ENCODE measurements around the gene NECAP2.
"Not testable (repeated sequence)": the region's sequence is repeated elsewhere in the genome, so short reads cannot be mapped to it uniquely, and the experiment has no call there.

Gene NECAP2

DNA sequence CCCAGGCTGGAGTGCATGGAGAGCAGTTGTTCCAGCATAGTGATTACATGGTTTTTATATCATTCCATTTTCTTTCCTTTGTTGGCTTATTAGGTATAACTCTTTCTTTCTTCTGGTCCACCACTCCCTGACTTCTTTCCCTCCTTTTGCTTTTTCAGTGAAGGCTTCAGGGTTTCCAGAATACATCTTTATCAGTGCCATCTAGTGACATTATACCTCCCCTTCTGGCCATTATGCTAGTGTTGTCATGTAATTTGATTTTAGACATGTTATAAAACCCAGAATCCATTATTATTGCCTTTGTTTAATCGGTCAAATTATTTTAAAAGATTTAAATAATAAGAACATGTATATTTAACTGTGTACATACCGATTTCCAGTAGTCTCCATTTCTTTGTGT, 63.0 kb downstream of the NECAP2 start:
- Histone ChIP-seq H3K4me3 (ENCODE audit: low read length) (no peak overlapping the region), H3K4me1 (ENCODE audit: control insufficient read depth, low read depth, low read length) (no peaks in the 10 kb centered on the region), H3K36me3 (ENCODE audit: control insufficient read depth, low read depth, low read length) (no peaks in the 10 kb centered on the region), H3K27ac (ENCODE audit: low read length) (no peak overlapping the region), H3K27me3 (ENCODE audit: control insufficient read depth, insufficient read depth, low read length) (peaks cover 4% of the 10 kb centered on the region), H3K9ac (ENCODE audit: low read length) (no peak overlapping the region), H3K9me3 (ENCODE audit: control insufficient read depth, low read depth, low read length) (no peaks in the 10 kb centered on the region)

- H3K9ac ChIP-seq (ENCODE audit: low read length); H3K9me3 ChIP-seq (ENCODE audit: control insufficient read depth, low read depth, low read length); H3K4me1 ChIP-seq (ENCODE audit: control insufficient read depth, low read depth, low read length); H3K4me3 ChIP-seq (ENCODE audit: low read length); H3K36me3 ChIP-seq (ENCODE audit: control insufficient read depth, low read depth, low read length); H3K27me3 ChIP-seq (ENCODE audit: control insufficient read depth, insufficient read depth, low read length); H3K27ac ChIP-seq (ENCODE audit: low read length): not testable (repeated sequence)
These were observed 65.3 kb downstream of the NECAP2 start for GRCh38 chr1:16505870-16506269.

DNA sequence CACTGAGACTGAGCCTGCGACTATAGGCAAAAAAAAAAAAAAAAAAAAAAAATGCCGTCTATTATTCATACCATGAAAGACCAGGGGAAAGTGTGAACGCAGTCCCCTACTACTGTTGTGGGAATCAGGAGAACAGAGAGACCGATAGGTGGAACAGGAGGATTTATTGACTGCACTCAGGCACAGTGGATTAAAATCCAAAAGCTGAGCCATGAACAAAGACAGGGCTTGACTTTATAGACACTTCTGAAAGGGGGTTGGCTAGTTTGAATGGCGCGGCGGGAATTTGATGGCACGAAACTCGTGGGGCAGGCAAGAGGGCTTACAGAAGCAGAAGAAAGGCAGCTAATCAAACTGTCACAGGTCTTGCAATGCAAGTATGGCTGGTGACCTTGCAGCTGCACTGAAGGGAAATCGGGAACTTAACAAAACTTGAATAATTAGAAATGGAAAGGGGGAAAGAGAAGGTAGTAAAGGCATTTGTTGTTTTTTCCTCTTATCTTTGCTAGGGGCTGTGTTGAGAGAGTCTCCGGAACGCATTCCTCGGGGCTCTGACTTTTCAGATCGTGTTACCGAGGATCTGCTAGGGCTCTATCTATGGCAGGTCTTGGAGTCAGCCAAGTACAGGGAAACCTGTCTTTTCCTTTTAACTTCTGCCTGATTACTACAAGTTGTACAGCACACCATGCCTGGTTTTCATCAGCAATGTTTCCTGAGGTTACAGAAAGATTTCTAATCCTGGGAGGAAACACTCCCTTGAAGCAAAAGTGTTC, 66.0 kb downstream of the NECAP2 start:
- not testable (repeated sequence) for H3K4me3 ChIP-seq (ENCODE audit: low read length); H3K9me3 ChIP-seq (ENCODE audit: control insufficient read depth, low read depth, low read length); H3K9ac ChIP-seq (ENCODE audit: low read length); H3K4me1 ChIP-seq (ENCODE audit: control insufficient read depth, low read depth, low read length); H3K27me3 ChIP-seq (ENCODE audit: control insufficient read depth, insufficient read depth, low read length); H3K27ac ChIP-seq (ENCODE audit: low read length); H3K36me3 ChIP-seq (ENCODE audit: control insufficient read depth, low read depth, low read length)

DNA sequence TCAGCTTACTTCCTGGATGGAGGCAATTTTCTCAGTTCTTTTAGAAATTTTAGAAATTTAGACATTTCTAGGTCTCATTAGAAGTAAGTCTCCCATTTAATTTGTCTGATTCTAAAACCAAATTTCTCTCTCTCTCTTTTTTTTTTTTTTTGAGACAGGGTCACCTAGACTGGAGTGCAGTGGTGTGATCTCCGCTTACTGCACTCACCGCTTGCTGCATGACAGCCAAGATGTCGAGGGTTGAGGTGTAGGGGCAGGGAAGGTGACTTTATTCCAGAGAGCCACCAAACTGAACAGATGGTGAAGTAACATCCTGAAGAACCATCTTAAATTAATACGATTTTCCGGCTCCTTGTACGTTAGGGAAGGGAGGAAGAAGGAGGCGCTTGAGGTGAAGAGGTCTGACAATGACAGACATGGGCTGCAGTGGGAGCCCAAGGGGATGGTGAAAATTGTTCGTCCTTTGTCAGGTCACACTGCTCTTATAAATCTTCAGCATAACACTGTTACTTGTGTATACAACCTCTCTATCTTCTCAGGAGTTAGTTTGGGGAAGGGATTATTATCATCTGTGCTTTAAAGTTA, 68.4 kb downstream of the NECAP2 start:
- not testable (repeated sequence) for H3K9ac ChIP-seq (ENCODE audit: low read length); H3K4me3 ChIP-seq (ENCODE audit: low read length); H3K27ac ChIP-seq (ENCODE audit: low read length); H3K4me1 ChIP-seq (ENCODE audit: control insufficient read depth, low read depth, low read length); H3K27me3 ChIP-seq (ENCODE audit: control insufficient read depth, insufficient read depth, low read length); H3K9me3 ChIP-seq (ENCODE audit: control insufficient read depth, low read depth, low read length); H3K36me3 ChIP-seq (ENCODE audit: control insufficient read depth, low read depth, low read length)

Measured in iPS-18a (cell line).